Right forelimb (tissue), 1 donor: Measurements from ENCODE around the gene SLC35G3.
"Not testable (repeated sequence)": the region's sequence is repeated elsewhere in the genome, so short reads cannot be mapped to it uniquely, and the experiment has no call there.

Experiments
- DNase-seq: peaks from one replicate; pipeline ENCODE4 v3.0.0-alpha.2; 2018

SLC35G3 gene

GRCh38 chr17:35194001-35194400, at the start of gene SLC35G3:
Gene SLC35G3, minus strand, starts transcription at chr17:35194393. Its CDS starts 86 bp downstream, at chr17:35194307.
- not testable (repeated sequence) for DNase-seq

GRCh38 chr17:35243561-35244340, 49.6 kb upstream of the SLC35G3 start:
- no peak for DNase-seq

- DNase-seq, result peak; percentile 92
Measured at GRCh38 chr17:35242805-35243560, 48.8 kb upstream of the SLC35G3 start, which contains the start of gene SLFN5. Gene SLFN5, plus strand, starts transcription at chr17:35243072. Its CDS starts 15,619 bp downstream, at chr17:35258691.

GRCh38 chr17:35242158-35242804, 48.1 kb upstream of the SLC35G3 start:
- no peak for DNase-seq

GRCh38 chr17:35241520-35241919, 47.3 kb upstream of the SLC35G3 start:
- no peak for DNase-seq

GRCh38 chr17:35240861-35241260, 46.7 kb upstream of the SLC35G3 start:
- no peak for DNase-seq

GRCh38 chr17:35239823-35240222, 45.6 kb upstream of the SLC35G3 start:
- DNase-seq, result no peak

GRCh38 chr17:35238821-35239220, 44.6 kb upstream of the SLC35G3 start:
- no peak for DNase-seq

GRCh38 chr17:35236821-35237220, 42.6 kb upstream of the SLC35G3 start:
- no peak for DNase-seq

GRCh38 chr17:35235917-35236316, 41.7 kb upstream of the SLC35G3 start:
- DNase-seq, result no peak

- DNase-seq, result no peak
Measured at GRCh38 chr17:35235289-35235688, 41.1 kb upstream of the SLC35G3 start.

GRCh38 chr17:35234315-35234714, 40.1 kb upstream of the SLC35G3 start:
- not testable (repeated sequence) for DNase-seq

GRCh38 chr17:35229638-35230037, 35.4 kb upstream of the SLC35G3 start:
- no peak for DNase-seq

- no peak for DNase-seq
Measured at GRCh38 chr17:35227546-35227945, 33.4 kb upstream of the SLC35G3 start.

GRCh38 chr17:35224436-35224835, 30.2 kb upstream of the SLC35G3 start:
- DNase-seq, result no peak

- DNase-seq, result no peak
Measured at GRCh38 chr17:35222452-35222851, 28.3 kb upstream of the SLC35G3 start.

- DNase-seq, result no peak
Measured at GRCh38 chr17:35218915-35219314, 24.7 kb upstream of the SLC35G3 start.

GRCh38 chr17:35217107-35217506, 22.9 kb upstream of the SLC35G3 start:
- no peak for DNase-seq

GRCh38 chr17:35214631-35215273, 20.6 kb upstream of the SLC35G3 start:
- DNase-seq, result no peak

GRCh38 chr17:35214192-35214591, 20.0 kb upstream of the SLC35G3 start:
- DNase-seq, result no peak

- no peak for DNase-seq
Measured at GRCh38 chr17:35213412-35213940, 19.3 kb upstream of the SLC35G3 start.

- DNase-seq, result no peak
Measured at GRCh38 chr17:35212668-35213067, 18.5 kb upstream of the SLC35G3 start.

- DNase-seq, result no peak
Measured at GRCh38 chr17:35210741-35211140, 16.5 kb upstream of the SLC35G3 start.
